GM23338 (cell line): Measurements from ENCODE around the gene ZNF692. TPM values are rescaled to one million over a fixed set of nuclear protein-coding genes. Genes with fewer than 3 reads are reported as not detected.

Source experiments
- CTCF ChIP-seq, 2 experiments: fragments of 200-600 bp in 1 of 2; sonication (generic) in 1 of 2; conservative IDR thresholded peaks; 2 replicates each; pipeline versions ENCODE4 v1.5.1 to v1.6.1; 2016 to 2017; ENCODE audit warnings: antibody characterized with exemption in 2 of 2, low read depth in 2 of 2, mild to moderate bottlenecking in 2 of 2, moderate library complexity in 1 of 2
- ETS1 ChIP-seq: IDR thresholded peaks from 2 replicates; pipeline ENCODE4 v1.6.1; 2016; ENCODE audit warnings: antibody characterized with exemption
- EZH2 ChIP-seq: fragments of 200-600 bp; sonication (generic); IDR thresholded peaks from one replicate; pipeline ENCODE4 v1.8.0; 2017; ENCODE audit warnings: antibody characterized with exemption, mild to moderate bottlenecking, low read depth; ENCODE audit not compliant: unreplicated experiment
- JUNB ChIP-seq: IDR thresholded peaks from one replicate; pipeline ENCODE4 v1.6.1; 2016; ENCODE audit warnings: antibody characterized with exemption; ENCODE audit not compliant: unreplicated experiment
- POLR2AphosphoS5 ChIP-seq: IDR thresholded peaks from 2 replicates; pipeline ENCODE4 v1.6.1; 2016; ENCODE audit warnings: antibody characterized with exemption, low read depth
- STAT1 ChIP-seq: IDR thresholded peaks from one replicate; pipeline ENCODE4 v1.6.1; 2016; ENCODE audit warnings: antibody characterized with exemption; ENCODE audit not compliant: unreplicated experiment
- ZNF114 ChIP-seq: fragments of 250-450 bp; sonication (Bioruptor Pico); IDR thresholded peaks from 2 replicates; pipeline ENCODE4 v1.5.0; 2020; ENCODE audit warnings: mild to moderate bottlenecking, moderate library complexity
- ZNF331 ChIP-seq: fragments of 250-450 bp; sonication (Bioruptor Pico); IDR thresholded peaks from 2 replicates; pipeline ENCODE4 v1.5.0; 2020; ENCODE audit warnings: low read depth, mild to moderate bottlenecking, moderate library complexity
- polyA plus RNA-seq: library from polyadenylated mRNA; unstranded; fragments of >200 nt; fragmentation: Nextera tagmentation; extraction: Ambion mirVana; gene quantifications from 2 replicates; pipeline ENCODE4 v1.2.1, GENCODE V29; 2016
- total RNA-seq: library from RNA; depleted of rRNA; stranded (reverse); fragments of >200 nt; shearing (Covaris generic); gene quantifications from 2 replicates; pipeline ENCODE4 v1.2.3, GENCODE V29; 2014
- TF ChIP-seq, protein P1 (sequence below): fragments of 250-450 bp; sonication (Bioruptor Pico); IDR thresholded peaks from 2 replicates; pipeline ENCODE4 v1.5.0; 2020; ENCODE audit warnings: mild to moderate bottlenecking, moderate library complexity

Gene ZNF692
- total and polyA plus RNA-seq, 2 experiments from 2014 or later = 41.2 to 57.1 TPM

DNA sequence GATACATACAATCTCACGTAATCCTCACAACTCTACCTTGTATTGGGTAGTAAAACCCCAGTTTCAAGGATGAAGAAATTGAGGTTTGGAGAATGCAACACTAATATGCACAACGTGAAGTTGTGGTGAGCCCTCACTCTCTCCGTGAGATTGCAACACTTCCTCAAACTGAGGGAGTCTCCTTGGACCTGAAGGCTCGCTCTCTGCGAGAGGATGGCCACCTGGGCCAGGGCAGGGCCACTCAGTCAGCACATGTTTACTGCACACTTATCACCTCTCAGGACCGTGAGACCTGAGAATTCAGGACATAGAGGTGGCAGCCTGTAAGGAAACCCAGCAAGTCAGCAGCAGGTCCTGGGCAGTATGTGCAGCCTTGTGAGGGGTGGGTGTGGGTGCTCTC lies 41.8 kb downstream of the ZNF692 start (continued):
- TF ChIP-seq, protein P1, sequence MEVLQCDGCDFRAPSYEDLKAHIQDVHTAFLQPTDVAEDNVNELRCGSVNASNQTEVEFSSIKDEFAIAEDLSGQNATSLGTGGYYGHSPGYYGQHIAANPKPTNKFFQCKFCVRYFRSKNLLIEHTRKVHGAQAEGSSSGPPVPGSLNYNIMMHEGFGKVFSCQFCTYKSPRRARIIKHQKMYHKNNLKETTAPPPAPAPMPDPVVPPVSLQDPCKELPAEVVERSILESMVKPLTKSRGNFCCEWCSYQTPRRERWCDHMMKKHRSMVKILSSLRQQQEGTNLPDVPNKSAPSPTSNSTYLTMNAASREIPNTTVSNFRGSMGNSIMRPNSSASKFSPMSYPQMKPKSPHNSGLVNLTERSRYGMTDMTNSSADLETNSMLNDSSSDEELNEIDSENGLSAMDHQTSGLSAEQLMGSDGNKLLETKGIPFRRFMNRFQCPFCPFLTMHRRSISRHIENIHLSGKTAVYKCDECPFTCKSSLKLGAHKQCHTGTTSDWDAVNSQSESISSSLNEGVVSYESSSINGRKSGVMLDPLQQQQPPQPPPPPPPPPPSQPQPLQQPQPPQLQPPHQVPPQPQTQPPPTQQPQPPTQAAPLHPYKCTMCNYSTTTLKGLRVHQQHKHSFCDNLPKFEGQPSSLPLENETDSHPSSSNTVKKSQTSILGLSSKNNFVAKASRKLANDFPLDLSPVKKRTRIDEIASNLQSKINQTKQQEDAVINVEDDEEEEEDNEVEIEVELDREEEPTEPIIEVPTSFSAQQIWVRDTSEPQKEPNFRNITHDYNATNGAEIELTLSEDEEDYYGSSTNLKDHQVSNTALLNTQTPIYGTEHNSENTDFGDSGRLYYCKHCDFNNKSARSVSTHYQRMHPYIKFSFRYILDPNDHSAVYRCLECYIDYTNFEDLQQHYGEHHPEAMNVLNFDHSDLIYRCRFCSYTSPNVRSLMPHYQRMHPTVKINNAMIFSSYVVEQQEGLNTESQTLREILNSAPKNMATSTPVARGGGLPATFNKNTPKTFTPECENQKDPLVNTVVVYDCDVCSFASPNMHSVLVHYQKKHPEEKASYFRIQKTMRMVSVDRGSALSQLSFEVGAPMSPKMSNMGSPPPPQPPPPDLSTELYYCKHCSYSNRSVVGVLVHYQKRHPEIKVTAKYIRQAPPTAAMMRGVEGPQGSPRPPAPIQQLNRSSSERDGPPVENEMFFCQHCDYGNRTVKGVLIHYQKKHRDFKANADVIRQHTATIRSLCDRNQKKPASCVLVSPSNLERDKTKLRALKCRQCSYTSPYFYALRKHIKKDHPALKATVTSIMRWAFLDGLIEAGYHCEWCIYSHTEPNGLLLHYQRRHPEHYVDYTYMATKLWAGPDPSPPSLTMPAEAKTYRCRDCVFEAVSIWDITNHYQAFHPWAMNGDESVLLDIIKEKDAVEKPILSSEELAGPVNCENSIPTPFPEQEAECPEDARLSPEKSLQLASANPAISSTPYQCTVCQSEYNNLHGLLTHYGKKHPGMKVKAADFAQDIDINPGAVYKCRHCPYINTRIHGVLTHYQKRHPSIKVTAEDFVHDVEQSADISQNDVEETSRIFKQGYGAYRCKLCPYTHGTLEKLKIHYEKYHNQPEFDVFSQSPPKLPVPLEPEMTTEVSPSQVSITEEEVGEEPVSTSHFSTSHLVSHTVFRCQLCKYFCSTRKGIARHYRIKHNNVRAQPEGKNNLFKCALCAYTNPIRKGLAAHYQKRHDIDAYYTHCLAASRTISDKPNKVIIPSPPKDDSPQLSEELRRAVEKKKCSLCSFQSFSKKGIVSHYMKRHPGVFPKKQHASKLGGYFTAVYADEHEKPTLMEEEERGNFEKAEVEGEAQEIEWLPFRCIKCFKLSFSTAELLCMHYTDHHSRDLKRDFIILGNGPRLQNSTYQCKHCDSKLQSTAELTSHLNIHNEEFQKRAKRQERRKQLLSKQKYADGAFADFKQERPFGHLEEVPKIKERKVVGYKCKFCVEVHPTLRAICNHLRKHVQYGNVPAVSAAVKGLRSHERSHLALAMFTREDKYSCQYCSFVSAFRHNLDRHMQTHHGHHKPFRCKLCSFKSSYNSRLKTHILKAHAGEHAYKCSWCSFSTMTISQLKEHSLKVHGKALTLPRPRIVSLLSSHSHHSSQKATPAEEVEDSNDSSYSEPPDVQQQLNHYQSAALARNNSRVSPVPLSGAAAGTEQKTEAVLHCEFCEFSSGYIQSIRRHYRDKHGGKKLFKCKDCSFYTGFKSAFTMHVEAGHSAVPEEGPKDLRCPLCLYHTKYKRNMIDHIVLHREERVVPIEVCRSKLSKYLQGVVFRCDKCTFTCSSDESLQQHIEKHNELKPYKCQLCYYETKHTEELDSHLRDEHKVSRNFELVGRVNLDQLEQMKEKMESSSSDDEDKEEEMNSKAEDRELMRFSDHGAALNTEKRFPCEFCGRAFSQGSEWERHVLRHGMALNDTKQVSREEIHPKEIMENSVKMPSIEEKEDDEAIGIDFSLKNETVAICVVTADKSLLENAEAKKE (CRISPR knock-in tag) = no peak
- TF ChIP-seq POLR2AphosphoS5 = no peak
- no peak for TF ChIP-seq EZH2
- TF ChIP-seq STAT1 = no peak
- no peak for TF ChIP-seq CTCF (conservative IDR thresholded peaks at IDR 0.05; ENCODE audit: low read depth in 2 of 2)
- no peak for TF ChIP-seq ETS1
- no peak for TF ChIP-seq JUNB
- no peak for TF ChIP-seq ZNF331 (CRISPR knock-in tag)
- TF ChIP-seq ZNF114 (CRISPR knock-in tag) = no peak
